Stimulated activated CD8-positive, alpha-beta memory T cell treated with anti-CD3 and anti-CD28 coated beads, Interleukin-4, amount 100 ng/mL, for 48 hours (primary cell): ENCODE results near the gene TMEM242.

Experiments used
- DNase-seq: peaks from one replicate; pipeline ENCODE4 v3.0.0-alpha.2; 2020

TMEM242 gene

DNA sequence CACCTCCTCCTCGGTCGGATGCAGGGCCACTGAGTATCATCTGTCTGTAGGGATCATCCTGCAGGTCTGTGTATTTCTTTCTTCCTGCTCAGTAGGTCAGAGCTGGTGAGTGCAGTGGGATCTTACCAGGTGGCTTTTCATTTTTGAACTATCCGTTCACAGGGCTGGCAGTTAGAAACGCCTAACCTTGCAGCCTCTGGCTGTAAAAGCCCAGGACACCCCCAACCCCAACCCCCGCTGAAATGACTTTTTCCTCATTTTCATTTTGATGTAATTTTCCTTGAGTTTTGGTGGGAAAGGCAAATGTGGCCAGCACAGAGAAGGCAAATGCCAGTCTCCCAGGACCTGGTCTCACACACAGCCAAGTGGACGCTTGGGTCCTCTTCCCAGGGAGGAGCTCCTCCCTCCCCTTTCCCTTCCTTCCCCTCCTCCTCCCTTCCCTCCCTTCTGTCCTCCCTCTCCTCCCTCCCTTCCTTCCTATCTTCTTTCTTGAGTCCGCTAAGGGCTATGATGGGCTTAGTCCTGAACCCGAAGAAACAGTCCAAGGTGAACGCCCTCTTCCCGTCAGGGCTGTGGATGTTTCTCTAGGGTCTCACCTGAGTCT is 36.0 kb downstream of the TMEM242 start:
- DNase-seq = no peak

DNA sequence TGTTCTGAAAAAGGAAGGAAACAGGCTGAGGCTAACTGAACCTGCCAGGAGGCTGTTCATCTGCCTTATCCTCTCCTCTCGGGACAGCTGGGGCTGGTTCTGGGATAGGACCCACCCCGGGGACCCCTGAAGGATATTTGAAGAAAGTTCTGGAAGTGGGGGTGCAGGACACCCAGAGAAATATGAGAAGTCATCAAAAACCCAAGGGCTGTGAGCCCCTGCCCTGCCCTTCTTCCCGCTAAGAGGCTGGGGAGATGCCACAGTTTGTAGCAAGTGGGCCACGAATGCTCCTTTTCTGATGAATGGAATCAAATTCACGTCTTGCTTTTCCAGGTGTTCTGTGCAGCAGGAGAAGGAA is 37.9 kb downstream of the TMEM242 start:
- DNase-seq = no peak

DNA sequence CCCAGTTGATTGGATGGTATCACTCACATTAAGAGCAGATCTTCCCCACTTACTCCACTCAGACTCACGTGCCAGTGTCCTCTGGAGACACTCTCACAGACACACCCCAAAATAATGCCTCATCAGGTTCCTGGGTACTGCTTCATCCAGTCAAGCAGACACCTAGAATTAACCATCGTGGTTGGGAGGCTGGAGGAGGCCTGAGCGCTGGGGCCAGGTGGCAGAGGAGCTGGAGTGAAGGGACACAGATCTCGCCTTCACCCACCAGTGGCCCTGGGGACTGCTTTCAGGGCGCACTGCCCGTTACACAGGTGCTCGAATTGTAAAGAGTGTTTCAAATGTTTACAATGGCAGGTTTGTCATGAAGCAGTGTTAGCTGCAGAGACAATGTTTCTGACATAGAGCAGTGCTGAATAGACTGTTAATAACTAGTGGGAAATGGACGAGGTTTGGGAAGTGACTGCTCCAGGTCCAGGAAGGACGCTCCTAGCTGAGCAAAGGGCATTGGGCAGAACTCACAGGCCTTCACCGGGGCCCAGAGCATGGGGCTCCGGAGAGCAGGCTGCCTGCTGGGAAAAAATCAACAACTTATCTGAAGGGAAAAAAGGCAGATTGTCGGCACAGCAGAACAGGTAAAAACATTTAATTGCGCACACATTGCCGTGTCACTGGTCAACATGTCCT is 38.4 kb downstream of the TMEM242 start:
- no peak for DNase-seq

DNA sequence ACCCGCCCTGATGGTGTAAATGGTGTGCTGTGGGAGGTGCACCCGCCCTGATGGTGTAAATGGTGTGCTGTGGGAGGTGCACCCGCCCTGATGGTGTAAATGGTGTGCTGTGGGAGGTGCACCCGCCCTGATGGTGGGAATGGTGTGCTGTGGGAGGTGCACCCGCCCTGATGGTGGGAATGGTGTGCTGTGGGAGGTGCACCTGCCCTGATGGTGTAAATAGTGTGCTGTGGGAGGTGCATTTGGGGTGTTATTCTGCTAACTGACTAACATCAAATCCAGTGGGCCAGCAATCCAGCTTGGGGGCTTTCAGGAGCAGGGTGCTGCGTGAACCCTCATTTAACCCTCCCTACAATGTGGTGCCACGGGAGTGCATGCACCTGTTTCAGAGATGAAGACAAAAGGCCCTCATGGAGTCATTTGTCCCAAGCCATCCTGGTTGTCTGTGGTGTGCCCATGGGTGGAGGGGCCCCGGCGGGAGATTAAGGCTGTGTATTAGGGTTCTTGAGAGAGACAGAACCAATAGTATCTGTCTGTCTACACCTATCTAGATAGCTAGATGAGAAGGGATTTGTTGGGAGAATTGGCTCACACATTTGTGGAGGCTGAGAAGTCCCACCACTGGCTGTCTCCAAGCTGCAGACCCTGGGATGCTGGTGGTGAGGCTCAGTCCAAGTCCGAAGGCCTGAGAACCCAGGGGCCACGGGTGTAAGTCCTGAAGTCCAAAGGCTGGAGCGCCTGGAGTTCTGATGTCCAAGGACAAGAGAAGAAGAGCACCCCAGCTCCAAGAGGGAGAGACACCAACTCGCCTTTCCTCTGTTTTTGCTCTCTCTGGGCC is 39.2 kb downstream of the TMEM242 start:
- DNase-seq = no peak

DNA sequence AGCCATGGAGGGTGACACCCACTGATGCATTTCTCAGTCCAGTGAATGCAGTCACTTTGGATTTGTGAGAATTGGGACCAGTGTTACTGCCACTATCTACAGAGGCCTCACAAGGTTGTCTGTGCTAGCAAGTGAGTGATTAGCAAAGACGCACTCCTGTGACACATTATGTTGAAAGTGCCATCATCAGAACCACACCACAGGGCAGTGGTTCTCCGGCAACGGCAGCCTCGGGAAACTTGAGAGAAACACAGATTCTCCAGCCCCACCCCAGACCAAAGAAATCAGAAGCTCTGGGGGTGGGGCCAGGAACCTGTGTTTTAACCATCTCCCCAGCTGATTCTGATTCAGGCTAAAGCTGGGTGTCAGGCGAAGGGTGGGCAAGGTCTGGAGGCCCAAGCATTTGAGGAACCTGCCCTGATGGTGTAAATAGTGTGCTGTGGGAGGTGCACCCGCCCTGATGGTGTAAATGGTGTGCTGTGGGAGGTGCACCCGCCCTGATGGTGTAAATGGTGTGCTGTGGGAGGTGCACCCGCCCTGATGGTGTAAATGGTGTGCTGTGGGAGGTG is 39.9 kb downstream of the TMEM242 start:
- DNase-seq = no peak

DNA sequence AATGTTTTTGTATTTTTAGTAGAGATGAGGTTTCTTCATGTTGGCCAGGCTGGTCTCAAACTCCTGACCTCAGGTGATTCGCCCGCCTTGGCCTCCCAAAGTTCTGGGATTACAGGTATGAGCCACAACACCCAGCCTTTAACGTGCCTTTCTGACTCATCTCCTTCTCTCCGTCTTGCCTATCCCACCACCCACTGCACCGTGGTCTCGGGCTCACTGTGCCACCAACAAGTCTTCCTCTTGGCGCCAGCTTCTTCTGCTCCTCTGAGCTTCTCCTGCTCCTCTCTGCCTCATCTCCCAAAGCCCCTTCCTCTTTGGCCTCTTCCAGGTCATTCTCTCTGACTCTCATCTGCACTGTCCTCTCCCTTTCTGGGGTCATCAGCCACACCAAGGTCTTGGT is 41.0 kb downstream of the TMEM242 start:
- DNase-seq = peak; percentile 33

DNA sequence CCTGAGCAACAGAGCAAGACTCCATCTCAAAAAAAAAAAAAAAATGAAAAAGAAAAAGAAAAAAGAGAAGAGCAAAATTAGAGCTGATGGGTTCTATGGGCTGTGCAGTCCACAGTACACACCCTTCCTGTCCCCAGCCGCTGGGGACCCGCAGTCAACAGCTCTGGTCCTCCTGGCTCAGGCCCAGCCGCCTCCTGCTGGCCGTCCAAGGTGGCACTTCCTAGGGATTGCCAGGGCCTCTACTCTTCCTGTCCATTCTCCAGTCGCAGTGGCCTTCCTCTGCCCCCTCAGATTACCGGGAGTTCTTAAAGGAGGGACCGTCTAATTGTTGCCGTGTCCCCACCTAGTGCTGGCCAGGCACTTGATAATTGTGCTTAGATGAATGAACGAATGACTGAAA is 41.7 kb downstream of the TMEM242 start:
- no peak for DNase-seq

DNA sequence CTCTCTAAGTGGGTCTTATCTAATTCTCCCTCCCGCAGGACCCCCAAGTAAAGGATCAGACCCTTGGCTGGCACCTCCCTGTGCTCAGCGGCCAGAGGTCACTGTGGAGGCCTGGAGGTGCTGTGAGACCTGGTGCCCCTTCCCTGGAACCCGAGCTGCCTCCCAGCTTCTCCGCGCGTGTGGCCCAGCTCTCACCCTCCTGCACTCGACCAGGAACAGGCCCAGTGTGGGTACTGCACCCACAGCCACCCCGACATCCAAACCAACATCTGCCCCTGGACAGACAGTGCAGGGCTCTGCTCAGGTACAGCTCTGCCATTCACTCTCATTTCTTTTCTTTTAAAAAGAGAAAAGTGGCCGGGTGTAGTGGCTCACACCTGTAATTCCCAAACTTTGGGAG is 42.4 kb downstream of the TMEM242 start:
- DNase-seq = no peak

DNA sequence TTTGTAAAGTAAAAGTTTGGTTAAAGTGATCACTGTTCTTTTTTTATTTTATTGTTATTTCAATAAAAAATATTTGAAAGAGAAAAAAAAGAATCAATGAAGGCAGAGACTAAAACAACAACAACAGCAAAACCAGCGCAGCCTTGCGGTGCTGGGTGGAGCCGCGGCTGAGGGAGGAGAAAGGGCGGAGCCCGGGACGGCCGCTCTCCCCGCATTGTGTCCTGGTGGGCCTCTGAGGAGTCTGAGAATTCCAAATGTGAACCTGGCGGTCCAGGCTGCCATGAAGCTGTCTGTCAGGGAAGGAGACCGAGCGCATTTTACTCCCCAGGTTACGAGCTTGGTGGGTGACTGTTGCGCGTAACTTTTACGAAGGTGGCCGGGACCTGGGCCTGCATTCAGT is 43.2 kb downstream of the TMEM242 start:
- no peak for DNase-seq

DNA sequence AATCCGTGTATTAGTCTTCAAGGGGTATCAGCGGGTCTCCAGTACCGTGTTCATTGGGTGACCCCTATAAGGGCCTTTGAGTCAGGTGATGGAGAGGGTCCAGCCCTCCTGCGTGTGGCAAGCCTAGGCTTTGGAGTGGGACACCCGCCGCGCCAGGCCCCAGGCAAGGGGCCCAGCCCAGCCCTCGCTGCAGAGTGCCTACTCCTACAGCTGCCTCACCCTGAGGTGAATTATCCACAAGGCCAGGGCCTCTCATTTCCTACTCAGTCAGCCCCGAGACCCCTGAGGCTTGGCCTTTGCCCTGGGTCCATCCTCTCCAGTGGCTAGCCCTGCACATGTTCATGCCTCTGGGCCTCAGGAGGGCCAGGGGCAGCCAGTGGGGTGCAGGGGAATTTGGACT is 45.1 kb downstream of the TMEM242 start:
- DNase-seq = no peak

DNA sequence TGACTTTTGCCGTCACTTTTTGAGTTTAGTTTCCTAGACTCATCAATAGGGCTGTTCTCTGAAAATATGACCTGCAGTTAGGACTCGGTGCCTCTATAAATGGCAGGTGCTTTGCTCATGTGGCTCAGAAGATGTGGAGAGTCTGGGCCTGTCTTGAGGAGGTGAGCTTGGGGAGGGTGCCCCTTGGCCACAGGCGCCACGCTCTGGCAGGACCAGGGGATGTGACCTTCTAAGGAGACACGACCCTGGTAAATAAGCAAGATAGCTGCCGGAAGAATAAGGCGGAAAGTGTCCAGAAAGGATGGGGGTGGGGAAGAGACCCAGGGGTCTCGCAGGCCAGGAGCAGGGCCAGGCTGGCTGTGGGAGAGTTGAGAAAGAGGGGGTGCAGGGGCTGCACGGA is 46.6 kb downstream of the TMEM242 start:
- no peak for DNase-seq

DNA sequence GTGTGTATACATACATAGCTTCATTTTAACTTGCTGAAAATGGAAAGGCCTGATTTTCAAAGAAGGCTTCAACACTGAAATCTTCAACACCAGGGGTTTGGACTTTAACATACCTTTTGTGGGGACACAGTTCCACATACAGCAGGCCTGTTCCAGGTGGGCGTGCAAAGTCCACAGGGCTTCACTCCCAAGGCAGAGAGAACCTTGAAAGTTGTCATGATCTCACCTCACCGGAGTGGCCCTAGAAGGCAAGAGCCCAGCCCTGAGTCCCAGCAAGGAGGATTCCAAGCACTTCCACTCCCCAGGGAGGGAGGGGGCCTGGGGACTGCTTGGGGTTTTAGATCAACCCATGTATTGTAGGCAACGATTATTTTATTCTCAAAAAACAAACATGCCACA is 47.2 kb downstream of the TMEM242 start:
- DNase-seq = no peak

DNA sequence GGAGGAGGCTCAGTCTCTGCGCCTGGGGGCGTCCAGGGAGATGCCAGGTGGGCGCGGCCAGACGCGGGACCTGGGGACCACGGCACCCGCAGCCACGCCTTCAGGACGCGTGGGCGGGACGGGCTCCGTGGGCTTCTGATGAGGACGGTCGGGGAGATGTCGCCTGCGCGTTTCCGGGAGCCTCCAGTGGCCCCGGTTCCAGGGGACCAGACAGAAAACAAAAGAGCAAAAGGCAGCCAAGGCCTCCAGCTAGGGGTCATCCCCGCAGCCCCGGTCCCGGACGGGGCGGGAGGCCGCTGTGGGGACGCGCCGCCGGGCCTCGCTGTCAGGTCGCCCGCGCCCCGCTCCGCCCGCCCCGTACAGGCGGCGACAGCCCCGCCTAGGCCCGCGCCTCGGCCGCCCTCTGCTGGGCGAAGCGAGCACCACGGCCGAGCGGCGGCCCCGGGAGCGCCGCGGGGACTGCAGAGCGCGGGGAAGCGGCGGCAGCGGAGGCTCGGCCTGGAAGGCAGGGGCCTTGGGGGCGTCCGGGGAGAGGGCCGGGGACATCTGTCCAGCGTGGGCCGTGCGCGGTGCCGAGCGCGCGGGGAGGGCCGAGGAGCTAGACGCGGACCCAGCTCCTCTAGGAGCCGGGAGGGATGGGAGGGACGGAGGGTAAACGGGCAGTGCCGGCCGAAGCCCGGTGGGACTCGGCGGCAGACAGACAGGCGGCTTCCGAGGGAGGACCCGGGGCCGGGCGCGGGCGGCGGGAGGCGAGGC is 48.7 kb downstream of the TMEM242 start:
- DNase-seq = peak; percentile 84

DNA sequence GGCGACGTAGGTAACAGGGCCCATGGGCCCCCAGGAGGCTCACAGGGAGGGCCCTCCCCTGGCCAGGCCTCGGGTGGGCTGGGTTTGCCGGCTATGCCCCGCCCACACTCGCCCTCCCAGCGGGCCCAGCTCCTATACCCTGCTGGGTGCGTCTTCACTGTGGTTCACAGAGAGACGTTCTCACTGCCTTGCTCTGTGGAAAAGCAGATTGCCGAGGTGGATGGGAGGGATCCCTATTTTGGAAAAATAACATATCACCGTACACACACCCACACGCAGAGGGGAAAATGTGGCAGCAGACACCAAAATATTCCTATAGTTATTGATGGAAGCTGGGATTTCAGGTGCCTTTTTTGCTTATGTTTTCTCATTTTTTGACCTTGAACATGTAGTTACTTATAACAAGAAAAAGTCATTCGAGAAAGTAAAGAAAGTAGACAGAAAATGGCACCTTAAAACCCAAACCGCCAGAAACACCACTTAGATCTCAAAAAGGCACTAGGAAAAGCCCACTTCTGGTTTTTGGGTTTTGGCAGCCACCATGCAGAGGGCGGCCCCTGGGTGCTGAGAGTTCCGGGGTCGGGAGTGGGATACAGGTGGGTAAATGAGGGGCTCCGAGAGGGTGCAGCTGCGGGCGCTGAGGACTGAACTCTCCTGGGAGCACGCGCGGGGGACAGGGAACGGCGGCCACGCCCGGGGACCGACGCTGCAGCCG is 49.4 kb downstream of the TMEM242 start:
- DNase-seq = peak; percentile 80

DNA sequence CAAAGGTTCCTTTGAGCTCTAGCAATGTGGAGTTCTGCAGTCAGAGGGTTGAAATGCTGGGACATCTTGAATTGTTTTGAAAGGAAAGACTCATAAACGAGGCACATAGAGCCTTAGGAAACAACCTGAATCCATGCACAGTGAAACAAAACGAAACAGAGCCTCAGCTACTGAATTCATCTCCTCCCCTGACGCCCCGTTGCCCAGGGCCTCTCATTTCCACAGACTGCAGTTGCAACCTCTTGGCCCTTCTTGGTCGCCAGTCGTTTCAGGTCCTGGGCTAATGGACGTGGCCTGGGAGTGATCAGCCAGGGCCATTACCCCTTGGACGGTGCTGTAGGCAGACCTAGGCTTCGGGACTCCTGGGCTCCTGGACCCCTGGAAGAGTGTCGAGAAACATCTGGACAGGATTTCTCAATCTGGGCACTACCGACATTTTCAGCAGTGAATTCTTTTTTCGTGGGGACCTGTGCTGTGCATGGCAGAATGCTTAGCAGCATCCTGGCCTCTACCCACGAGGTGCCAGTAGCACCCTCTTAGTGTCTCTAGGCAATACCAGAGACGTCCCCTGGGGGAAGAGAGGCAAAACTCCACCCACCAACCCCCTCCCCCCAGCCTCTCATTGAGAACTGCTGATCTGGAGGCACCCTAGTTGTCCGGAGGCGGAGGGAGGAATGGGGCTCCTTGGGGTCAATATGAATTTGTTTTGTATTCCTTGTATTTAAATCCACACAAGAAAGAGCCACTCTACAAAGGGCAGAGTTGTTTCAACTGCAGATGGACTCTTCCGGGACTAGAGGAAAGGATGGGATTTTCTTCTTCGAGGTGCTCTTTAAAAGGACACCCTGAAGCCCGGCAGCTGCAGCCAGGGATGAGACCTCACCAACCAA is 50.2 kb downstream of the TMEM242 start:
- DNase-seq = peak; percentile 31

DNA sequence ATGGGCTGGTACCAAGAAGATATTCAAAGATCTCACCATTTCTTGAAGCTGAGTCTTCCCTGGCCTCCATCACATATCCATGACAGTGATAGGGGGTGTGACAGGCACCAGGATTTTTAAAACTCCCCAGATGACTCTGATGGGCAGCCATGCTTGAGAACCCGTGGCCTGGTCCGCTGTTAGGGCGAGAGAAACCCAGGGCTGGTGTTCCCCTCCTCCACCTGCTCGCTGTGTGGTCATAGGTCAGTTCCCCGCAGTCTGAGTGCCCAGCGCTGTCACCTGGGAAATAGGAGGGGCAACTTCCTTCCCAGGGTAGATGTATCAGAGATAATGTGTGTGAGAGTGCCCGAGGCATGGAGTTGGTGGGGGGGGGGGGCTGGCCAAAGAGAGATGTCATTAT is 50.9 kb downstream of the TMEM242 start:
- DNase-seq = no peak

DNA sequence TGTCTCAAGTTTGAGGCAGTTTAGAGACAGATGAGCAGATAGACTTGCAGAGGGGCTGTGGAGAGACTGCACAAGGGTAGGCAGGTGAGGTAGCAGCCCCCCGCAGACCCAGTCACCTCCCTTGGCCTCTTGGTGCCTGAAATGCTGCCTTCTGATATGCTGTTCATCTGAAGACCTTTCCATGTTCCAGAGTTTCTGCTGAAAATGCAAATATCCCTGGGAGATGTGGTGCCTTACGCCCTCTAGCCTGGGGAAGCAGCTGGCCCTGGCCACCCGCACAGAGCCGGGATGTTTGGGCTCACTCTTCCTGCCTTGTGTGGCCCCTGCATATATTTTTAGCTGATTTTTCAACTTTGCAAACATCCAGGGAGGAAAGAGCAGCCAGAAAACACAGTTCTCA is 51.4 kb downstream of the TMEM242 start:
- no peak for DNase-seq

DNA sequence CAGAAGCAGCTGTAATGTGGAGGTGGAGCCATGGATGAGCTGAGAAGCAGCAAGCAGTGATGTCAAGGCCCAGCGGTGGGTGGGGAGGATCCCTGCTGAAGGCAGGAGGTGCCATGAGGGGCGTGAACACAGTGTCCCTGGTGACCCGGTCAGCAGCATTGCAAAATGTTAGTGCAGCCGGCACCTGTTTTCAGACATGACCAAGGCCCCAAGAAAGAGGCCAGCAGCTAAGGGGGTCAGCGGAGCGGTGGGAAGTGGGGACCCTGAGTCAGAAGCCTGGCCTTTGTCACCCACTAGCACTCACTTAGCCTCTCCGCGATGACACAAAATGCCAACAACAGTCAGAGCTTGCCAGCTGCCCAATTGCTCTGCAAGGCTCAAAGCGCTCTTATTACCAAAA is 51.9 kb downstream of the TMEM242 start:
- DNase-seq = no peak

DNA sequence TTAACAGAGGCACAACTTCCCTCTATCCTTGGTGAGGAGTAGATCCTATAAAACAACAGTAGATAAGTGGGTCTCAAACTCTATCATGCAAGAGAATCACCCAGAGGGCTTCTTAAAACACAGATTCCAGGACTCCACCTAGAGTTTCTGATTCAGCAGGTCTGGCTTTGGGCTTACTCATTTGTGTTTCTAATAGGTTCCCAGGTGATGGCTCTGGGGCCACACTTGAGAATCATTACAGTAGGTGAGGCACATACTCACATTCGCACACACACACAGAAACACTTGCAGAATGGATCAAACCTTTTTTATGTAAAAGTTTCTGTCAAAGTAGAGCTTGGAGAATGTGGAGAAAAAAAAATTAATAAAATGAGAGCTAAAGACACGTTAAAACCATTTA is 52.4 kb downstream of the TMEM242 start:
- DNase-seq = no peak

DNA sequence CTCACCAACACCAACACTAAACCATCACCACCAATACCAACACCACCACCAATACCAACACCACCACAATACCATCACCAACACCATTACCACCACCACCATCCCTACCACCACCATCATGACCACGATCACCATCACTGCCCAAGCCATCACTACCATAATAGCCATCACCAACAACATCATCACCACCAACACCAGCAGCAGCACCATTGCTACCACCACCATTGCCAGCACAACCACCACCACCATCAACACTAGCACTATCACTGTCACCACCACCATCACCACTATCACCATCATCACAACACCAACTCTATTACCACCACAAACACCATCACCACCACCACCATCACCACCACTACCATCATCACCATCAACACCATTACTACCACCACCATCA is 53.0 kb downstream of the TMEM242 start:
- no peak for DNase-seq

DNA sequence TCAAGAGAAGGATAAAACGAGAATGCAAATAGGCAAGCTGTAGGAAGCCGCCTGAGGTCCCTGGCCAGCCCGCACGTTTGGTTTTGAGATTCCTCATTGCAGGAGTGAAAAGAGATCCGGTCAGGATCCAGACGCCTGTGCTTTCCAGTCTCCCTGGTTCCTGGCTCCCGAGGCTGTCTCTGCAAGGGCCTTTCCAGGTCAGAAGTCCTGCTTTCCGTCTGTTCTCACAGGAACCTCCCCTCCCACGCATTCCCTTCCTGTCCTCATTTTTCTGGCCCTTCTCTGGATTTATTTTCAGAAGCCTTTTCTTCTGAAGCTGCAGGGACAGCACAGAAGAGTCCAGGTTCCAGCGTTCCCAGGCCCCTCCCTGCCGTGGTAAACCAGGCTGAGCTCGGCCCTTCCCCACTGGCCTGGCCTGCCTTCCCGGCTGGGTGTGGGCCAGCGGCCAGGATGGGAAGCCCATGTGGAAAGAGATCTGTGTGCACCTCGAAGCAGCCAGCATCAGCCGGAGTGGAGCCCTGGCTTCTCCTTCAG is 54.0 kb downstream of the TMEM242 start:
- no peak for DNase-seq
